IPS DF 19.7 (cell line): ENCODE data around the gene COL26A1.
A peak's percentile ranks its signal among the peaks of the same experiment; 100 is the strongest.
"Not testable (repeated sequence)": the region's sequence is repeated elsewhere in the genome, so short reads cannot be mapped to it uniquely, and the experiment has no call there.

ENCODE experiments used
- DNase-seq: peaks from one replicate; pipeline ENCODE4 v3.0.0-alpha.2; 2013; ENCODE audit warnings: low read depth, low spot score

COL26A1 gene

GRCh38 chr7:101402081-101402779, 39.6 kb downstream of the COL26A1 start:
- DNase-seq, result peak; percentile 95

DNA sequence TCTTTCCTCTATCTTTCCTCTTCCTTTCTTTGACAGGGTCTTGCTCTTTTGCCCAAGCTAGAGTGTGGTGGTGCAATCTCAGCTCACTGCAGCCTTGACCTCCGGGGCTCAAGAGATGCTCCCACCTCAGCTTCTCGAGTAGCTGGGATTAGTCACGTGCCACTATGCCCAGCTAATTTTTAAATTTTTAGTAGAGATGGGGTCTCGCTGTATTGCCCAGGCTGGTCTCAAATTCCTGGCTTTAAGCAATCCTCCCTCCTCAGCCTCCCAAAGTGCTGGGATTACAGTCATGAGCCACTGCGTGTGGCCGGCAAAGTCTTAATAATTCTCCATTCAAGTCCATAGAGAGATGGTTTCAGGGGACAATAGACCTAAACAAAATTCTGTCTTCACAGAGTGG, 40.2 kb downstream of the COL26A1 start:
- DNase-seq, result no peak

DNA sequence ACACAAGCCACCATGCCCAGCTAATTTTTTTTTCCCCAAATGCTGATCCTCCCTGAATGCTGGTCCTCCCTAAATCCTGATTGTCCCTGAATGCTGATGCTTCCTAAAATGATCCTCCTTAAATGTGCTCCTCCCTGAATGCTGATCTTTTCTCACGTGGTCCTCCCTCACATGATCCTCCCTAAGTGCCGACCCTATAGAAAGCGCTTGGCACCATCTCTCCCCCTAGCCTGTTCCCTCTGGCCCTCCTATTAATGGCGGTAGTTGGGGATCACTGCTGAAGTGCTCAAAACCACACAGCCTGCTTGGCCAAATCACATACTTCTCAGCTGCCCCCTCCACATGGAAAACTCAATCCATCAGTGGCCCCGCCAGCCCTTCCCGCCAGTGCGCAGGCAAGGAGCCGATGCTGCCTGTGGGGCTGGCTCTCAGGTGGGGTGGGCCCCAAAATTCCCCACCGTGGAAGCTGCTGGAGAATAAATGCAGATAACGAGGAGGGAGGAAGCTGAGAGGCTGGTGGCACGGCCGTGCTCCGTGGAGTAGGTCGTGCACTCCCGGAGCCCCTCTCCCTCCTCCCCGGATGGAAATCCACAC, 42.9 kb downstream of the COL26A1 start:
- DNase-seq, result no peak

GRCh38 chr7:101410743-101411507, 48.2 kb downstream of the COL26A1 start:
- DNase-seq, result peak; percentile 79

DNA sequence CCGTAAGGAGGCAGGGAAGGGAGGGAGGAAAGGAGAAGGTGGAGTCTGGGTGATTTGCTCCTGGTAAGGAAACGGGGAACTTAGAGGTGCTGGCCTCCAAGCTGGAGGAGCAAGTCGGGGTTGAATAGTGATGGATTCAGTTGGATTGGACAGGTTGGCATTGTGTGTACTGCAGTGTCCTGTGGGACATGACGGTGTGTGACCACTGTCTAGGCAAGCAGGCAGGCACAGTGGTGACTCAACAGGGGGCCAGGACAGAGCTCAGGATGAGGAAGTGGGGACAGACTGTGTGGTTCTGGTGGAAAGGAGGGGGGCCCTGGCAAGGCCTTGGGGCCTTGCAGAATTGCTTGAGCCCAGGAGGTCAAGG, 48.8 kb downstream of the COL26A1 start:
- DNase-seq, result no peak

GRCh38 chr7:101412976-101413375, 50.3 kb downstream of the COL26A1 start:
- no peak for DNase-seq

DNA sequence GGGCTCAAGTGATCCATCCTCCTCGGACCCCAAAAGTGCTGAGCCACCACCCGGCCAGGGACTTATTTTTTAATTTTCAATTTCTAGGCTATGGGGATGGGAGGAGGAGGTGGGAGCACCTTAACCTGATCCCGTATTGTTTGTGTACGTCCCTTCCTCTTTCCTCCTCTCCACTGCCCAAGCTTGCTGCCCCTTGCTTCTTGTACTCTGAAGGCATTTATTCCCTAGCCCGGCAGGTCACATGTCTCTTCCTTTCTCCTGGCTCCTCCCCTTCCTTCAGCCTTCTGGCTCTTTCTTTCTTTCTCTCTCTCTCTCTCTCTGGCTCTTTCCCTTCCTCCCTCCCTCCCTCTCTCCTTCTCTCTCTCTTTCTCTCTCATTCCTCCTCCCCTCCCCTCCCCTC, 56.0 kb downstream of the COL26A1 start:
- no peak for DNase-seq

DNA sequence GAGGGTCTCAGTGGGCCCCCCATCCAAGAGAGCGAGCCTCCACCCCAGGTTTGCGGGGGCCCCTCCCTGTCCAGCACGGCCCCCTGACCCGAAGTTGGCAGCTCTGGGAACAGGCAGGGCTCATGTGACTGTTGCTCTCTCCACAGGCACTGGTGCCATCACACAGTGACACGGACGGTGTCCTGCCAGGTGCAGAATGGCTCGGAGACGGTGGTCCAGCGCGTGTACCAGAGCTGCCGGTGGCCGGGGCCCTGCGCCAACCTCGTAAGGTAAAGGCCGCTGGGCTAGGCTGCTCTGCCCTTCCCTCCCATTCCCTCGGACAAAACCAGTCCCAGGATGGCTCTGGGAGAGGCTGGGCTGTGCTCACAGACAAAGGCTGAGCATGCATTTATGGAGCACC, 57.2 kb downstream of the COL26A1 start:
- DNase-seq, result no peak

DNA sequence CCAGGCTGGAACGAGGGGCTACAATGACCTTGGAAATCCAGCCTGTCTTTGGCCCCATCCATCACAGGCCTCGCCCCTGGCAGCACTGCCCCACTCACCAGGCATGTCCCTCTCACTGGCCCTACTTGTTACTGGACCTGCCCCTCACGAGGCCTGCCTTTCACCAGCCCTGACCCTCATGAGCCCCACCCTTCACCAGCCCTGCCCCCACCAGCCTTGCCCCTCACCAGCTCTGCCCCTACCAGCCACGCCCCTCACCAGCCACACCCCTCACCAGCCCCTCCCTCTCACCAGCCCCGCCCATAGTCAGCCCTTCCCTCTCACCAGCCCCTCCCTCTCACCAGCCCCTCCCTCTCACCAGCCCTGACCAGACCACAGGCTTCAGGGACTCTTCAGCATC, 57.8 kb downstream of the COL26A1 start:
- DNase-seq, result no peak

DNA sequence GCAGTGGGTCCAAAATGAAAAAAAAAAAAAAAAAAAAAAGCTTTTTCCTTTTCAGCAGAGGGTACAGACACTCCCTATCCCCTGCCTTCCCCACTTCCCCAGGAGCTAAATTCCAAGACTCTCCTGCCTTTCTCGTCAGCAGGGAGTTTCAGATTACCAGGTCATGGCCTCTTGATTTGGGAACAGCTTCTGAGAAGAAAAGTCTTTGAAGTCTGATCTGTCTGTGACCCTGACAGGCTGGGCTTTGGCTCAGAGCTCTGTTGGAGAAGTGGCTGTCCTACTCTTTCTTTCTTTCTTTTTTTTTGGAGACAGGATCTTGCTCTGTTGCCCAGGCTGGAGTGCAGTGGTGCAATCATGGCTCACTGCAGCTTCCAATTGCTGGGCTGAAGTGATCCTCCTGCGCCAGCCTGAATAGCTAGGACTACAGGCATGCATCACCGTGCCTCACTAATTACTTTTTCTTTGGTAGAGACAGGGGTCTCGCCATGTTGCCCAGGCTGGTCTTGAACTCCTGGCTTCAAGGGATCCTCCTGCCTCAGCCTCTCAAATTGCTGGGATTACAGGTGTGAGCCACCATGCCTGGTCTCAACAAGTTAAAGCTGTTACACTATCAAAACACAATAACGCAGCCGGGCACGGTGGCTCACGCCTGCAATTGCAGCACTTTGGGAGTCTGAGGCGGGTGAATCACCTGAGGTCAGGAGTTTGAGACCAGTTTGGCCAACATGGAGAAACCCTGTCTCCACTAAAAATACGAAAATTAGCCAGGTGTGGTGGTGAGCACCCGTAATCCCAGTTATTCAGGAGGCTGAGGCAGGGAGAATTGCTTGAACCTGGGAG, 59.9 kb downstream of the COL26A1 start:
- DNase-seq, result no peak

- no peak for DNase-seq
These were observed 63.8 kb downstream of the COL26A1 start for GRCh38 chr7:101426303-101427011.

- DNase-seq, result no peak
These were observed 65.6 kb downstream of the COL26A1 start for GRCh38 chr7:101428093-101428866.

DNA sequence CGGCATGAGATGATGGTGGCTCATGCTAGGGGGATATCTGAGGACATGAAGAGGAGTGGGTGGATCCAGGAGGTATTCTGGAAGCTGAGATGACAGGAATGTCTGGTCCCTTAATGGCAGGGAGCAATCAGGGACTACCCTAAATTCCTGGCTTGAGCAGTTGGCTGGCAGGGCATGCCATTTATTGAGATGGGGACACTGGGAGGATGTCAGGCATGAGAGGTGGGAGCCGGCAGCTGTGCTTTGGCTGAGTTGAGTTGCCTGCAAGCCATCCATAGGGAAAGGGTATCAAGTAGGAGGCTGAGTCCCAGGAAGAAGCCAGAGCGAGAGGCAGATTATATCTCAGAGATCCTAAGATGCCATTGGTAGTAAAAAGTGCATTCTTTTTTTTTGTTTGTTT, 69.6 kb downstream of the COL26A1 start:
- no peak for DNase-seq

DNA sequence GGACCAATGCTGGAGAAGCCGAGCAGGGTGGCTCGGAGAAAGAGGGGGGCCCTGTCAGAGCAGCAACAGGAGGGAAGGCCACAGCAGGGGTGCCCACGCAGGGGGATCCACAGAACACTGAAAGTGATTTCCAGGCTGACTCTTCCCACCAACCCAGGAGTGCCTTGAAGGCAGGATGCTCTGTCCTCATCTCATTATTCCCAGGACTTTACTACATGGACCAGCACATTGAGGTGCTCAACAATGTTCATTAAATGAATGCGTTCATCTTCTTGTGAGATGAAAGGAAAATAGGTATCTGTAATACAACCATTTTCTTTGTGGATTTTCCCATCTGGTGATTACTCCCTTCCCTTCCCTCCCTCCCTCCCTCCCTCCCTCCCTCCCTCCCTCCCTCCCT, 71.0 kb downstream of the COL26A1 start:
- DNase-seq, result no peak

GRCh38 chr7:101434155-101434554, 71.5 kb downstream of the COL26A1 start:
- DNase-seq, result not testable (repeated sequence)

DNA sequence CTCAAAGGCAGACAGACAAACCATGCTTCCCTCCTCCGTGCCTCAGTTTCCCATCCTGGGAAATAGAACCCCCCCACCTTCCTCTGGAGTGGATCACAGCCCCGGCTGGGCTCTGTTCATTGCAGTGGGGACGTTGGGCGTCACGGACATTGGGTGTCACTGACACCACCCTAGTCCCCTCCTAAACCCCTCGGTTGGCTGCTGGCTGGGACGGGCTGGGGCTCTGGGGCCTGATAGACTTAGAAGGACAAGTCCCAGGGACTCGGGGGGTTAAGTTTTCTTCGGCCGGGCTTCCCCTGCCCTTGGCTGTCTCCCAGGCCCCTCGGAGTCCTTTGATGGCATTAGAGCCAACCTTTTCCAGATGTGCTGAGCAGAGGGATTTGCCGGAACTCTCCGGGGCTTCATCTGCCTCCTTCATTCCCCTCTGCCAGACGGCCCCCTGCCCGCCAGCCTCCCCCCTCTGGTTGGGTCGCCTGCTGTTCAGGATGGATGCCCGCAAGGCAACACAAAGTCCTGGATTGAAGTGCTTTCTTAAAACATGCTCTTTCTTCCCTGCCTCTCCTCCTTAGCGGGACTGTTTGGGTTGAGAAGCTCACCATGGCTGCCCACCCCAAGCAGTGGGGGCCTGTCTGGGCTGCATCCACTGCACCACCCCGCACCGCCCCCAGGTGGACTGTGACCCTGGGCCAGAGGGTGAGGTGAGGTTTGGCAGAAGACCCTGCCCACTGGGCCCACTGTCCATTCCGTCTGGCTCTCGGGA, 73.0 kb downstream of the COL26A1 start:
- DNase-seq, result no peak

DNA sequence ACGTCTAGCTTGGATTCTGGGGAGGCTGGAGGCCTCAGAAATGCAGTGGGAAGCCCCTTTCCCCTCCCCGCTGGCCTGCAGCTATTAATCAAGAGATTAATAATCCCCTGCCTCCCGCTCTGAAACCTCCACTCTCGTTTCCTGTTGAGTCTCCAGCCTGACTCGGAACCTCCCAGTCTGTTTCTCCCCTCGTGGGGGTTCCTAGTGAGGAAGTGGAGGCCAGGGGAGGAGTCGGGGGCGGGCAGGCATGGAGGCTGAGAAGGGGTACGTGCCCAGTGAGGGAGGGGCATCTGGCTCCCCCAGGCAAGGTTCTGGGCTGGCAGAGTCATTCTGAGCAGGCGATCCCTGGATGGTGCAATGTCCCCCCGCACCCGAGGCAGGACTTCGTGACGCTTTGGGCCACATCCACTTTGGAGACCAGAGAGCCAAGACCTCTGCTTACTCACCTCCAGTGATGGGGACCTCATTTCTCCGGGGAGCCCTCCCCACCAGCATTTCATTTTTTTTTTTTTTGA, 73.6 kb downstream of the COL26A1 start:
- no peak for DNase-seq

DNA sequence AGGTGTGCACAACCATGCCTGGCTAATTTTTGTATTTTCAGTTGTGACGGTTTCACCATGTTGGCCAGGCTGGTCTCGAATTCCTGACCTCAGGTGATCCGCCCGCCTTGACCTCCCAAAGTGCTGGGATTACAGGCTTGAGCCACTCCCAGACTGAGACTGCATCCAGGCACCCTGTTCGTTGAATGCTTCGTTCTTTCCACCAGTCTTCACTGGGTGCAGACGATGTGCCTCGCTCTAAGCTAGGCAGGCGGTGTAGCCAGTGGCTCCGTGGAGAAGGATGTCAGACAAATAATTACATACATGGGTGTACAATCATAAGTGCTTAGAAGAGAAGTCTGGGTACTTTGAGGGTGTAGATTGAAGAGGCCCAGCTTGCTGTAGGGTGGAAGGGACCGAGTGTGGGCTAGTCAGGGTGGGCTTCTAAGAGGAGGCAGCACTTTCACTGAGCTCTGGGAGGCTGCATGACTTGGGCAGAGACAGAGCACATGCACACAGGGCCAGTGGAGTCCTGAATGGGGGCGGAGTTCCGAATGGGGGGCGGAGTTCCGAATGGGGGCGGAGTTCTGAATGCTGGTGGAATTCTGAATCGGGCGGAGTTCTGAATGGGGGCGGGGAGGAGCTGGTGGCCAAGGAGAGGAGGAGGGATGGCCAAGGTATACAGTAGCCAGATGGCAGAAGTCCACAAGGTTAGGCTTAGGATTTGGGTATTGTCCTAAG, 74.3 kb downstream of the COL26A1 start:
- DNase-seq, result no peak

- no peak for DNase-seq
These were observed 79.2 kb downstream of the COL26A1 start for GRCh38 chr7:101441890-101442289.
